GM19397 (cell line): Measurements from ENCODE around the gene MOGAT1.
"Not testable (repeated sequence)": the region's sequence is repeated elsewhere in the genome, so short reads cannot be mapped to it uniquely, and the experiment has no call there.

Experiments
- ATAC-seq: cut with Tn5 transposase; IDR thresholded peaks from one replicate; pipeline ENCODE4 v1.9.1; 2021; ENCODE audit warnings: mild to moderate bottlenecking, moderate library complexity; ENCODE audit not compliant: unreplicated experiment

Gene MOGAT1

DNA sequence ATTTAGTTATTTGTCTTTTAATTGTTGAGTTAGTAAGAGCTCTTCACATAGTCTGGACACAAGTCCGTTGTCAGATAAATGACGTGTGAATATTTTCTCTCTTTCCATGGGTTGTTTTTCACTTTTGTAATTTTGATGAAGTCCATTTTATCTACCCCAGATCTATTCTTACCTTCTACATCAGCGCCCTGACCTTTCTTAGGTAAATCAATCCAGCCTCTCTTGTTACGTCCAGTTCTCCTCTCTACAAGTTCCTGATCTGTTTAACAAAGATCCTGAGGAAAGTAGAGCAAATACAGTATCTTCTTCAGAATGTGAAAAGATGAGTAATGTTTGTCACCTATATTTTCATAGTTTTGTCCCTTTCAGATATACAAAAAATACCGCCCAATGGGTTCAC is 66.9 kb downstream of the MOGAT1 start:
- no peak for ATAC-seq

DNA sequence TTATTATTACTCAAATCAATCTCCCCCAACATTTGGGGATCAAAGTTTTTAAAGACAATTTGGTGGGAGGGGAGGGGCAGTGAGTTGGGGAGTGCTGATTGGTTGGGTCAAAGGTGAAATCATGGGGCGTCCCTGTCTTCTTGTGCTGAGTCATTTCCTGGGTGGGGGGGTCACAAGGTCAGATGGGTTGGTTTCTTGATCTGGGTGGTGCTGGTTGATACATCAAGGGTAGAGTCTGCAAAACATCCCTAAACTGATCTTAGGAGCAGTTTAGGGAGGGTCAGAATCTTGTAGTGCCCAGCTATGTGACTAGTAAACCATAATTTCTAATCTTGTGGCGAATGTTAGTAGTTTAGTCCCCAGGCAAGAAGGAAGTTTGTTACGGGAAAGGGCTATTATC is 67.4 kb downstream of the MOGAT1 start:
- ATAC-seq = no peak

DNA sequence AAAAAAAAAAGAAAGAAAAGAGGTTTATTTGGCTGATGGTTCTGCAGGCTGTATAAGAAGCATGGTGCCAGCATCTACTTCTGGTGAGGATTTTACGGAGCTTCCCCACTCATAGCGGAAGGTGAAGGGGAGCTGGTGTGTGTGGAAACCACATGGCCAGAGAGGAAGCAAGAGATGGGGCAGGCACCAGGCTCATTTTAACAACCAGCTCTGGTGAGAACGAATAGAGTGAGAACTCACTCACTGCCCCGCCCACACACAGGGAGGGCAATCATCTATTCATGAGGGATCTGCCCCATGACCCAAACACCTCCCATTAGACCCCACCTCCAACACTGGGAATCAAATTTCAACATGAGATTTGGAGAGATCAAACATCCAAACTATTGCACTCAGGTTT is 68.5 kb downstream of the MOGAT1 start:
- ATAC-seq = no peak

DNA sequence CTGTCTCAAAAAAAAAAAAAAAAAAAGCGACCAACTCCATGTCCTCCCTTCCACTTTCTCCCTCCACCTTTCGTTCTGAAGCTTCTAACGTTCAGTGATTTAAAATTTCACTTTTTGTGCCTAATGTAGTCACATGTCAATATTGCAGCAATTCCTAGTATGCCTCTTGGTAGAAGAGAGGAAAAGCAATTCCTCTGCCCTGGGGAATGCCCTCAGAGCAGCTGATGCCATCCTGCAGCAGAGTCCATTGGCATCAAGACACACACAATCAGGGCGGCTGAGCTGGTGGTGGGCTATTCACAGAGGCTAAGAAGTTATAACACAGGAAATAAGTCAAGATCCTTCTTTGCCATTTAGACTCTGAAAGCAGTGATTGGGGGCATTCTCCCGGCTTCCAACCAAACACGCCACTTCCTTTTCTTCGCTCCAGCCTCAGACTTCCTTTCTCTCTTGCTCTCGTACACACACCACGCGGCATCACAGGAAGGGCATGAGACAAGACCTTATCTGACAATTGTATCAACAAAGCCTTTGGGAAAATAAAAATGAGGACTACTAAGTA is 71.9 kb downstream of the MOGAT1 start:
- ATAC-seq = no peak

- no peak for ATAC-seq
Measured at GRCh38 chr2:222745836-222746559, 74.5 kb downstream of the MOGAT1 start.

- ATAC-seq = no peak
Measured at GRCh38 chr2:222747526-222748160, 76.2 kb downstream of the MOGAT1 start.

DNA sequence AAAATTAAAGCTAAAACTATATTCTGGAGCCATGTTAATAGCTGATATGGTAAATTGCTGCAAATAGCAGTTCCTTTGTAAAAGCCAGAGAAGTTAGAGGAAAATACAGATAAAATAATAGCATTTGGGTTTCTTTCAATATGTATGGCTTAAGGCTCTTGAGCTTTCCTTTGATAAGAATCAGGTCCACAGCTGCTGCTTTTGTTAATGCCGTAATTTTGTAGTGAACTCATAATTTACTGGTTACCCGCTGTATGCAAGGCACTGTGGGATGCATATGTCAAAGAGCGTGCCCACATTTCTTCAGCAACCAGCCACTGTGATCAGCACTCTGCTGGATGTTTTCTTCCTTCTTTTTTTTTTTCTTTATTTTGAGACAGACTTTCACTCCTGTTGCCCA is 79.1 kb downstream of the MOGAT1 start:
- ATAC-seq = no peak

- no peak for ATAC-seq
Measured at GRCh38 chr2:222751238-222751637, 79.8 kb downstream of the MOGAT1 start.

- ATAC-seq = no peak
Measured at GRCh38 chr2:222751821-222752719, 80.6 kb downstream of the MOGAT1 start.

DNA sequence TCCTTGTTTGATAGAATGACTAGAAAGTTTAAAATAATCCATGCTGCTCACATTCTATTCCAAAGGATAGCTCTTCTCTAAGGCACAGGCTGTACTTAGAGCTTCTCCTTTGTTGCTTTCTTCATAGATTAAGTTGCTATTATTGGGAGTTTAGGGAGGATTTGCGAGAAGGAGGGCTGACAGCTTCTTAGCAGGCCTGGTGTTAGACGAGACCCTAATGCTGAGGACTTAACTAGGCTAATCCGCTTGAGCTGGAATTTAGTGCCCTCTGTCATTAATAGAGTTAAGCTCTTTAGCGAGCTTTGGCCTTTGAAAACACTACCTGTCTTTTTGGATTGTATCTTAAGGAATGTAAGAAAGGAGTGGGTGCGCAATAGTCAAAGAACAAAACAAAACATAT is 81.3 kb downstream of the MOGAT1 start:
- no peak for ATAC-seq

GRCh38 chr2:222753251-222753824 is 81.9 kb downstream of the MOGAT1 start:
- ATAC-seq = no peak

DNA sequence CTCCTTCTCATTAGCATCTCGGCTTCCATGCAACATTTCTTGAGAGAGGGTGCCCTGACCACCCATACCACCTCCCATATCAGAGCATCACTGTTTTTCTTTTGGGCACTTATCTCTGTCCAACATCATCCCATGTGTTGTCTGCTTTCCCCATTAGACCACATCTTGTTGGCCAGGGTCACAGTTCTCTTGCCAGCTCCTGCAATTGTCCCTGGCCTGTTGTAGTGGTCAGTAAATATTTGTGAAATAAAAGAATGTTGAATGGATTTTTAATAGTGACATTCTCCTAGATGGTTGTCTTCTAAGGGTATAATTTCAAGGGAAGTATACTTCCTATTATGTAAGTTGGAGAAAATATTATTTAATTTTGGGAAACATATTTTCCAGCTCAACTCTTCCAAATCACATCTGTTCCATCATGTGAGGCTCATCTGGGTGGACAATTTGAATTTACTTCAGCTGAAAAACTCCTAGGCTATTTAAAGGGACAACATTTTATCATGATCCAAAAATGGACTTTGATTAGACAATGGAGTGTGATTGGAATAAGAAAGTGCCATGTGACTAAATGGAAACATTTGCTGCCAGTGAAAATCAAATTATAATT is 83.0 kb downstream of the MOGAT1 start:
- ATAC-seq = no peak

- not testable (repeated sequence) for ATAC-seq
Measured at GRCh38 chr2:222755593-222755992, 84.1 kb downstream of the MOGAT1 start.

DNA sequence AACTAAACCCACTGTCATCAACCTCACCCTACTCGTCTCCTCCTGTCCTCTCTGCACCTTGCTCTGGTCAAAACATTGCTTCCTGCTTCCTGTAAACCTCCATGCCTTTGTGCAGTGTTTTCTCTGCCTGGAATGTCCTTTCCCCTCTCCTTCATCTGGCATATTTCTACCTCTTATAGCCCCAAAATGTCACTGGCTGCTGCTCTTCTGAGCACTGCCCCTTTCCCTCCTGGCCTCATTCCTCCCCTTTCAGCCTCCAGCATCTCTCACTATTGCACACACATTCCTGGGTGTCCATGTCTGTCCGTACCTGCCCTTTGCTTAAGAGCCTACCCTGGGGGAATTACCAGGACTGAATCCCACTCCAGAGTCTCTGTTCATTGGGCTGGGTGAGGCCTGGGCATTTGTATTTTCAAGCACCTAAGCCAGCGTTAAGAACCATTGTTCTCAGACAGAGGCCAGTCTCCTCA is 84.9 kb downstream of the MOGAT1 start:
- no peak for ATAC-seq

DNA sequence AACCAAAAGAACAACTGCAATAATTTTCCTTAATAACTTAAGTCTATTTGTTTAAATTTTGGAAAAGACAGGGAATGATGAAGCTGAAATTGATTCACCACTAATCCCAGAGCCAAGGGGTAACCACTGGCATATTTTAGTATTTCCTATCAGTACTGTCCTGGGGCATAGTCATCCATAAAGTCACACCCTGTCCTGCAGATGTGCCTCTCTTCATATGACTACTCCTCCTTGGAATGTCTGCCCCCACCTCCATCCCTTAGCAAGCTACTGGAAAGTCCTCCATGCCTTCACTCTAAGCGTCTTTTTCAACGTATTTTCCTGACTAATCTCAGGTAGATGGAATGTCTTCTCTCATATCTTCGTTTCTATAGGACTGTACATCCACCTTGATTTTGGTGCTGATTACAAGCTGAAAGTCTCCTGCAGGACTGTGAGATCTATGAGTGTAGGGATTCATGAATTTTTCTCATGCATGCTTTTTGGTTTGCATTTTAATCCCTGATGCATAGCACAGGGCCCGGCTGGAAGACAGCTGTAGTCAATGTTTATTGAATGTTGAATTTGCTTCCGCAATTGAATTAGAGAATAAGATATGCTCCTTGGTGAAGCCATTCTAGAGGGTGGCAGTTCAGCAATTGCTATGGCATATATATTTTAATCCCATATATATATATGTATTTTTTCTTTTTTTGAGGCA is 85.6 kb downstream of the MOGAT1 start:
- ATAC-seq = no peak
